Neuronal stem cell (in vitro differentiated cells): ENCODE results near the gene TMEM271.

Experiments used
- DNase-seq: peaks from one replicate; pipeline ENCODE4 v3.0.0-alpha.2; 2013; ENCODE audit warnings: low spot score
- H2AFZ ChIP-seq: one replicate; pipeline ENCODE4 v1.6.1; 2013; ENCODE audit warnings: mild to moderate bottlenecking, low read length, inconsistent platforms
- H2AK5ac ChIP-seq: 2 replicates; pipeline ENCODE4 v1.6.1; 2013; ENCODE audit warnings: low read depth, mild to moderate bottlenecking, inconsistent platforms, low read length, moderate library complexity, mixed read lengths
- H2BK120ac ChIP-seq: 2 replicates; pipeline ENCODE4 v1.6.1; 2013; ENCODE audit warnings: low read depth, mild to moderate bottlenecking, inconsistent platforms, low read length, moderate library complexity, mixed read lengths
- H2BK12ac ChIP-seq: one replicate; pipeline ENCODE4 v1.6.1; 2013; ENCODE audit warnings: low read length, inconsistent platforms
- H2BK15ac ChIP-seq: 2 replicates; pipeline ENCODE4 v1.6.1; 2013; ENCODE audit warnings: mild to moderate bottlenecking, low read length, inconsistent platforms, mixed read lengths
- H2BK5ac ChIP-seq: one replicate; pipeline ENCODE4 v1.6.1; 2013; ENCODE audit warnings: inconsistent platforms, mild to moderate bottlenecking, low read length, moderate library complexity
- H3K14ac ChIP-seq: one replicate; pipeline ENCODE4 v1.6.1; 2013; ENCODE audit warnings: low read length, inconsistent platforms
- H3K18ac ChIP-seq: 2 replicates; pipeline ENCODE4 v1.6.1; 2013; ENCODE audit warnings: low read length, inconsistent platforms
- H3K23ac ChIP-seq: 2 replicates; pipeline ENCODE4 v1.6.1; 2013; ENCODE audit warnings: low read depth, mild to moderate bottlenecking, mixed read lengths, low read length, inconsistent platforms; ENCODE audit not compliant: poor library complexity
- H3K27ac ChIP-seq: replicated peaks from 3 replicates; pipeline ENCODE4 v1.5.1; 2013; ENCODE audit warnings: low read length, inconsistent platforms
- H3K27me3 ChIP-seq, 3 experiments: 2 replicates each; pipeline ENCODE4 v1.6.1; 2013; ENCODE audit warnings: low read length in 3 of 3, mild to moderate bottlenecking in 2 of 3, inconsistent platforms in 1 of 3, low read depth in 1 of 3, mixed read lengths in 1 of 3, moderate library complexity in 1 of 3; ENCODE audit not compliant: control insufficient read depth in 3 of 3, insufficient read depth in 3 of 3
- H3K36me3 ChIP-seq, 2 donors: replicated peaks in 1 of 2; 2 replicates each; pipeline ENCODE4 v1.6.1; 2013; ENCODE audit warnings: low read length in 2 of 2; ENCODE audit not compliant: control insufficient read depth in 2 of 2, insufficient read depth in 2 of 2
- H3K4ac ChIP-seq: 2 replicates; pipeline ENCODE4 v1.6.1; 2013; ENCODE audit warnings: inconsistent platforms, mild to moderate bottlenecking, low read length, moderate library complexity
- H3K4me1 ChIP-seq, 2 donors: 1 replicate in 1 of 2; 2 replicates in 1 of 2; pipeline ENCODE4 v1.6.1; 2013; ENCODE audit warnings: low read length in 2 of 2, low read depth in 1 of 2; ENCODE audit not compliant: control insufficient read depth in 2 of 2, insufficient read depth in 1 of 2
- H3K4me2 ChIP-seq: one replicate; pipeline ENCODE4 v1.6.1; 2013; ENCODE audit warnings: mild to moderate bottlenecking, low read length, inconsistent platforms; ENCODE audit not compliant: insufficient read depth, poor library complexity, severe bottlenecking
- H3K4me3 ChIP-seq, 2 donors: 2 replicates each; pipeline ENCODE4 v1.5.1; 2013; ENCODE audit warnings: low read length in 2 of 2, mild to moderate bottlenecking in 2 of 2, inconsistent platforms in 1 of 2, moderate library complexity in 1 of 2
- H3K79me1 ChIP-seq: one replicate; pipeline ENCODE4 v1.6.1; 2013; ENCODE audit warnings: low read depth, mild to moderate bottlenecking, inconsistent platforms, low read length, moderate library complexity
- H3K9ac ChIP-seq: one replicate; pipeline ENCODE4 v1.6.1; 2013; ENCODE audit warnings: mild to moderate bottlenecking, low read depth, low read length, inconsistent platforms; ENCODE audit not compliant: poor library complexity
- H3K9me3 ChIP-seq, 2 donors: replicated peaks in 1 of 2; 2 replicates each; pipeline versions ENCODE3 to v1.6.1; 2013; ENCODE audit warnings: low read length in 2 of 2, mild to moderate bottlenecking in 2 of 2, inconsistent platforms in 1 of 2, low read depth in 1 of 2, mixed read lengths in 1 of 2, moderate library complexity in 1 of 2; ENCODE audit not compliant: control insufficient read depth in 2 of 2, insufficient read depth in 1 of 2
- H4K8ac ChIP-seq: one replicate; pipeline ENCODE4 v1.6.1; 2013; ENCODE audit warnings: low read depth, mild to moderate bottlenecking, inconsistent platforms, low read length, moderate library complexity
- H4K91ac ChIP-seq: one replicate; pipeline ENCODE4 v1.6.1; 2013; ENCODE audit warnings: low read length, low read depth, mild to moderate bottlenecking, inconsistent platforms; ENCODE audit not compliant: poor library complexity
- WGBS, 2 donors: extraction: QIAGEN DNeasy Blood & Tissue Kit; methylation state at CpG; one replicate each; pipeline ENCODE4 v1.1.7; 2013; ENCODE audit warnings: missing lambda C conversion rate in 2 of 2, mixed read lengths in 1 of 2; ENCODE audit not compliant: insufficient read length in 2 of 2, insufficient replicate concordance in 1 of 2; ENCODE audit errors: extremely low coverage in 2 of 2; 5-methylcytosine and 5-hydroxymethylcytosine counted together

TMEM271 gene

GRCh38 chr4:578451-579443 lies 2.7 kb upstream of the TMEM271 start:
- WGBS, 2 donors, result no CpG with 5 or more reads among the region's 32 CpGs
- no peak for DNase-seq
- no peak overlapping the region for H3K27ac ChIP-seq
- H2AFZ ChIP-seq, result peak overlapping the region; percentile 93
- no peak overlapping the region for H4K8ac ChIP-seq
- H2BK15ac ChIP-seq, result no peak overlapping the region
- H4K91ac ChIP-seq, result no peak overlapping the region
- H3K9ac ChIP-seq, result no peak overlapping the region
- H3K23ac ChIP-seq, result peak overlapping the region; percentile 20
- H3K4ac ChIP-seq, result no peak overlapping the region
- peaks cover 35 to 61% (median 38%) of the 10 kb centered on the region in 3 experiments for H3K27me3 ChIP-seq
- H3K18ac ChIP-seq, result peak overlapping the region; percentile 9
- H3K4me3 ChIP-seq, result peak overlapping the region; percentile 38 to 53
- no peak overlapping the region for H2BK12ac ChIP-seq
- H3K79me1 ChIP-seq, result no peaks in the 10 kb centered on the region
- H2BK5ac ChIP-seq, result no peak overlapping the region
- H3K9me3 ChIP-seq, result peaks cover 0 to 5% of the 10 kb centered on the region in 2 donors
- peaks cover 12 to 13% of the 10 kb centered on the region in 2 donors for H3K4me1 ChIP-seq
- H3K14ac ChIP-seq, result no peak overlapping the region
- H2AK5ac ChIP-seq, result peak overlapping the region; percentile 33
- no peaks in the 10 kb centered on the region for H3K36me3 ChIP-seq
- no peak overlapping the region for H2BK120ac ChIP-seq
- no peak overlapping the region for H3K4me2 ChIP-seq

- Histone ChIP-seq H2BK120ac (no peak overlapping the region), H3K4ac (no peak overlapping the region), H3K4me1 (peaks cover 12 to 13% of the 10 kb centered on the region in 2 donors), H3K27ac (no peak overlapping the region), H3K4me3 (peak overlapping the region; percentile 20 to 53), H2AK5ac (no peak overlapping the region), H3K9ac (no peak overlapping the region), H3K79me1 (no peaks in the 10 kb centered on the region), H3K27me3 (peaks cover 41 to 71% (median 47%) of the 10 kb centered on the region in 3 experiments), H4K8ac (no peak overlapping the region), H2BK15ac (no peak overlapping the region), H2BK5ac (no peak overlapping the region), H3K36me3 (no peaks in the 10 kb centered on the region), H3K4me2 (peak overlapping the region; percentile 37), H3K23ac (no peak overlapping the region), H4K91ac (no peak overlapping the region), H3K9me3 (peaks cover 0 to 10% of the 10 kb centered on the region in 2 donors), H2BK12ac (no peak overlapping the region), H3K14ac (no peak overlapping the region), H3K18ac (no peak overlapping the region), H2AFZ (peak overlapping the region; percentile 93)
- no CpG with 5 or more reads among the region's 52 CpGs for WGBS, 2 donors
- DNase-seq, result peak; percentile 37
Observed at GRCh38 chr4:577499-578450, 1.7 kb upstream of the TMEM271 start.

GRCh38 chr4:576991-577498 lies 950 bp upstream of the TMEM271 start:
- H3K27me3 ChIP-seq, result peaks cover 41 to 77% (median 55%) of the 10 kb centered on the region in 3 experiments

More at GRCh38 chr4:576991-577498, 950 bp upstream of the TMEM271 start:
- no peak overlapping the region for H3K27ac ChIP-seq
- H3K36me3 ChIP-seq, result no peaks in the 10 kb centered on the region
- no peak overlapping the region for H4K8ac ChIP-seq
- H4K91ac ChIP-seq, result no peak overlapping the region
- DNase-seq, result no peak
- H3K9me3 ChIP-seq, result peaks cover 2 to 13% of the 10 kb centered on the region in 2 donors
- H3K79me1 ChIP-seq, result no peaks in the 10 kb centered on the region
- no peak overlapping the region for H3K23ac ChIP-seq
- H3K4me3 ChIP-seq, result peak overlapping the region in 1 of 2 donors; percentile 53
- H2BK5ac ChIP-seq, result no peak overlapping the region
- WGBS, 2 donors, result no CpG with 5 or more reads among the region's 37 CpGs
- H3K18ac ChIP-seq, result no peak overlapping the region
- H2AK5ac ChIP-seq, result no peak overlapping the region
- peaks cover 12 to 13% of the 10 kb centered on the region in 2 donors for H3K4me1 ChIP-seq
- H2AFZ ChIP-seq, result peak overlapping the region; percentile 93
- no peak overlapping the region for H3K4ac ChIP-seq
- H3K9ac ChIP-seq, result peak overlapping the region; percentile 74
- no peak overlapping the region for H2BK120ac ChIP-seq
- no peak overlapping the region for H2BK12ac ChIP-seq
- peak overlapping the region; percentile 37 for H3K4me2 ChIP-seq
- no peak overlapping the region for H2BK15ac ChIP-seq
- peak overlapping the region; percentile 63 for H3K14ac ChIP-seq
